HG03103 (cell line): ENCODE measurements around the gene TSEN54.
"Not testable (repeated sequence)": the region's sequence is repeated elsewhere in the genome, so short reads cannot be mapped to it uniquely, and the experiment has no call there.

Experiments used
- ATAC-seq: cut with Tn5 transposase; IDR thresholded peaks from one replicate; pipeline ENCODE4 v1.9.1; 2021; ENCODE audit warnings: low read depth; ENCODE audit not compliant: unreplicated experiment

The TSEN54 gene

GRCh38 chr17:75515496-75516254, 653 bp upstream of the TSEN54 start, which contains the start of gene CASKIN2:
Gene CASKIN2, minus strand, starts transcription at chr17:75515537. Its CDS starts 1,733 bp downstream, at chr17:75513804.
- peak; percentile 34 for ATAC-seq

- ATAC-seq: peak; percentile 5
These were observed 430 bp downstream of the TSEN54 start for GRCh38 chr17:75516619-75517296.

- no peak for ATAC-seq
These were observed 1.1 kb downstream of the TSEN54 start for GRCh38 chr17:75517297-75517865.

GRCh38 chr17:75518201-75518600, 1.9 kb downstream of the TSEN54 start:
- no peak for ATAC-seq

- no peak for ATAC-seq
These were observed 2.7 kb downstream of the TSEN54 start for GRCh38 chr17:75518983-75519537.

- ATAC-seq: not testable (repeated sequence)
These were observed 4.1 kb downstream of the TSEN54 start for GRCh38 chr17:75520413-75520812.

- ATAC-seq: no peak
These were observed 5.0 kb downstream of the TSEN54 start for GRCh38 chr17:75521290-75521689.

GRCh38 chr17:75521951-75522727, 5.8 kb downstream of the TSEN54 start:
- ATAC-seq: no peak

GRCh38 chr17:75523647-75524046, 7.3 kb downstream of the TSEN54 start:
- ATAC-seq: no peak

- ATAC-seq: no peak
These were observed 8.1 kb downstream of the TSEN54 start for GRCh38 chr17:75524269-75524969.

- ATAC-seq: peak; percentile 60
These were observed 8.9 kb downstream of the TSEN54 start, which contains the start of gene LLGL2 for GRCh38 chr17:75524970-75525805. Gene LLGL2, plus strand, starts transcription at chr17:75525697. Its CDS starts 17,730 bp downstream, at chr17:75543427.

- no peak for ATAC-seq
These were observed 9.7 kb downstream of the TSEN54 start for GRCh38 chr17:75525806-75526554.

- ATAC-seq: no peak
These were observed 10.4 kb downstream of the TSEN54 start for GRCh38 chr17:75526555-75527270.

GRCh38 chr17:75530837-75531720, 14.8 kb downstream of the TSEN54 start:
- ATAC-seq: no peak

GRCh38 chr17:75531721-75532072, 15.4 kb downstream of the TSEN54 start:
- no peak for ATAC-seq

- no peak for ATAC-seq
These were observed 18.8 kb downstream of the TSEN54 start for GRCh38 chr17:75535119-75535537.

GRCh38 chr17:75535871-75536270, 19.5 kb downstream of the TSEN54 start:
- no peak for ATAC-seq
